SJSA1 (cell line): ENCODE results near the gene ZNF184. TPM values are rescaled to one million over a fixed set of nuclear protein-coding genes. Genes with fewer than 3 reads are reported as not detected.
"Not testable (repeated sequence)": the region's sequence is repeated elsewhere in the genome, so short reads cannot be mapped to it uniquely, and the experiment has no call there.

Experiments
- DNase-seq, 2 experiments: peaks; one replicate each; pipeline ENCODE4 v3.0.0-alpha.2; 2015 to 2020; ENCODE audit warnings: low spot score in 2 of 2, low read depth in 1 of 2
- H3K27ac ChIP-seq: fragments of 250-450 bp; sonication (Bioruptor Pico); 2 replicates; pipeline ENCODE4 v1.5.1; 2020; ENCODE audit warnings: mild to moderate bottlenecking, moderate library complexity
- H3K27me3 ChIP-seq: fragments of 250-450 bp; sonication (Bioruptor Pico); replicated peaks from 2 replicates; pipeline ENCODE4 v1.5.1; 2020; ENCODE audit warnings: mild to moderate bottlenecking, moderate library complexity
- H3K36me3 ChIP-seq: fragments of 250-450 bp; sonication (Bioruptor Pico); 2 replicates; pipeline ENCODE4 v1.5.1; 2020; ENCODE audit warnings: mild to moderate bottlenecking
- H3K4me1 ChIP-seq: fragments of 250-450 bp; sonication (Bioruptor Pico); replicated peaks from 2 replicates; pipeline ENCODE4 v1.6.1; 2021; ENCODE audit warnings: mild to moderate bottlenecking
- H3K4me3 ChIP-seq: fragments of 250-450 bp; sonication (Bioruptor Pico); 2 replicates; pipeline ENCODE4 v1.5.1; 2020; ENCODE audit warnings: mild to moderate bottlenecking
- H3K9me3 ChIP-seq: fragments of 250-450 bp; sonication (Bioruptor Pico); replicated peaks from 2 replicates; pipeline ENCODE4 v1.5.1; 2020; ENCODE audit warnings: mild to moderate bottlenecking
- total RNA-seq: library from RNA; depleted of rRNA; stranded (reverse); fragments of >200 nt; shearing (Covaris generic); gene quantifications from 2 replicates; pipeline ENCODE4 v1.2.3, GENCODE V29; 2014; rRNA removed

Gene ZNF184
- total RNA-seq, 1 experiment from 2014 or later: 10.3 TPM

- not testable (repeated sequence) for DNase-seq
These were observed 48.1 kb downstream of the ZNF184 start for GRCh38 chr6:27424851-27425250.

GRCh38 chr6:27422651-27423332, 50.1 kb downstream of the ZNF184 start:
- no peak overlapping the region for H3K27ac ChIP-seq
- no peak for DNase-seq
- H3K36me3 ChIP-seq: no peaks in the 10 kb centered on the region
- H3K9me3 ChIP-seq: peaks cover 5% of the 10 kb centered on the region
- H3K4me1 ChIP-seq: no peaks in the 10 kb centered on the region
- no peaks in the 10 kb centered on the region for H3K27me3 ChIP-seq
- H3K4me3 ChIP-seq: no peak overlapping the region

More at GRCh38 chr6:27424851-27425250, 48.1 kb downstream of the ZNF184 start:
- H3K4me3 ChIP-seq, H3K4me1 ChIP-seq, H3K36me3 ChIP-seq, H3K27me3 ChIP-seq, H3K27ac ChIP-seq, H3K9me3 ChIP-seq: not testable (repeated sequence)

GRCh38 chr6:27419363-27419762, 53.5 kb downstream of the ZNF184 start:
- Histone ChIP-seq H3K27me3 (no peaks in the 10 kb centered on the region), H3K9me3 (peaks cover 3% of the 10 kb centered on the region), H3K4me3 (no peak overlapping the region), H3K4me1 (no peaks in the 10 kb centered on the region), H3K27ac (no peak overlapping the region), H3K36me3 (no peaks in the 10 kb centered on the region)
- no peak for DNase-seq

- no peak for DNase-seq
- no peaks in the 10 kb centered on the region for H3K36me3 ChIP-seq
- H3K9me3 ChIP-seq: peaks cover 6% of the 10 kb centered on the region
- no peaks in the 10 kb centered on the region for H3K4me1 ChIP-seq
- no peak overlapping the region for H3K27ac ChIP-seq
- no peak overlapping the region for H3K4me3 ChIP-seq
- no peaks in the 10 kb centered on the region for H3K27me3 ChIP-seq
These were observed 57.0 kb downstream of the ZNF184 start for GRCh38 chr6:27415898-27416297.

GRCh38 chr6:27414996-27415395, 57.9 kb downstream of the ZNF184 start:
- H3K4me1 ChIP-seq: no peaks in the 10 kb centered on the region
- no peak overlapping the region for H3K27ac ChIP-seq
- H3K36me3 ChIP-seq: no peaks in the 10 kb centered on the region
- peaks cover 8% of the 10 kb centered on the region for H3K9me3 ChIP-seq
- H3K27me3 ChIP-seq: no peaks in the 10 kb centered on the region
- DNase-seq: no peak
- H3K4me3 ChIP-seq: no peak overlapping the region

- Histone ChIP-seq H3K9me3 (peaks cover 9% of the 10 kb centered on the region), H3K27ac (no peak overlapping the region), H3K4me3 (no peak overlapping the region), H3K4me1 (no peaks in the 10 kb centered on the region), H3K36me3 (no peaks in the 10 kb centered on the region), H3K27me3 (no peaks in the 10 kb centered on the region)
- no peak for DNase-seq
These were observed 58.6 kb downstream of the ZNF184 start for GRCh38 chr6:27414300-27414699.

- no peak for DNase-seq
- no peaks in the 10 kb centered on the region for H3K4me1 ChIP-seq
- H3K9me3 ChIP-seq: peaks cover 22% of the 10 kb centered on the region
- H3K4me3 ChIP-seq: no peak overlapping the region
- no peaks in the 10 kb centered on the region for H3K36me3 ChIP-seq
- H3K27ac ChIP-seq: no peak overlapping the region
- no peaks in the 10 kb centered on the region for H3K27me3 ChIP-seq
These were observed 65.6 kb downstream of the ZNF184 start for GRCh38 chr6:27407153-27407814.

GRCh38 chr6:27406085-27406484, 66.8 kb downstream of the ZNF184 start:
- no peaks in the 10 kb centered on the region for H3K27me3 ChIP-seq
- no peak overlapping the region for H3K4me3 ChIP-seq
- no peak for DNase-seq
- H3K4me1 ChIP-seq: no peaks in the 10 kb centered on the region
- peaks cover 19% of the 10 kb centered on the region for H3K9me3 ChIP-seq
- H3K27ac ChIP-seq: no peak overlapping the region
- H3K36me3 ChIP-seq: no peaks in the 10 kb centered on the region

- peaks cover 19% of the 10 kb centered on the region for H3K9me3 ChIP-seq
- no peaks in the 10 kb centered on the region for H3K27me3 ChIP-seq
- no peak overlapping the region for H3K4me3 ChIP-seq
- no peak for DNase-seq
- H3K27ac ChIP-seq: no peak overlapping the region
- H3K4me1 ChIP-seq: no peaks in the 10 kb centered on the region
- H3K36me3 ChIP-seq: no peaks in the 10 kb centered on the region
These were observed 71.8 kb downstream of the ZNF184 start for GRCh38 chr6:27400877-27401642.

Other genes with a start within 250 kb of the ZNF184 start
- not detected in 2 replicates for gene PRSS16, start 225.4 kb downstream of the ZNF184 start, total RNA-seq
- not detected in 2 replicates for gene POM121L2, start 160.8 kb downstream of the ZNF184 start, total RNA-seq
- 0.63 TPM in 1 of 2 replicates, not detected in the other for gene ZNF391, start 84.3 kb downstream of the ZNF184 start, total RNA-seq